A549 (cell line): ENCODE results near the gene SHROOM2.

ENCODE experiments used
- CBX8 ChIP-seq: fragments of 200-600 bp; sonication (generic); IDR thresholded peaks from 2 replicates; pipeline ENCODE4 v1.6.1; 2016
- CTCF ChIP-seq: fragments of >200 bp; sonication (Bioruptor Twin); formaldehyde crosslinking; IDR thresholded peaks from 3 replicates; pipeline ENCODE4 v1.5.1; 2016
- NPAS2 ChIP-seq: fragments of 250-450 bp; sonication (Bioruptor Pico); IDR thresholded peaks from 2 replicates; pipeline ENCODE4 v1.8.0; 2022; ENCODE audit warnings: mild to moderate bottlenecking, moderate library complexity, borderline replicate concordance
- POLR2A ChIP-seq: IDR thresholded peaks from 2 replicates; pipeline ENCODE4 v1.6.1; 2012; ENCODE audit warnings: mild to moderate bottlenecking, low read length
- RAD21 ChIP-seq, 2 experiments: fragments of >200 bp in 1 of 2; sonication (Bioruptor Twin) in 1 of 2; formaldehyde crosslinking in 1 of 2; IDR thresholded peaks in 1 of 2; conservative IDR thresholded peaks in 1 of 2; 2 replicates in 1 of 2; 3 replicates in 1 of 2; pipeline ENCODE4 v1.6.1; 2012 to 2018; ENCODE audit warnings: inconsistent platforms in 1 of 2
- ZFP36 ChIP-seq: fragments of 450-650 bp; IDR thresholded peaks from 2 replicates; pipeline ENCODE4 v1.6.1; 2014; ENCODE audit warnings: borderline replicate concordance; ENCODE audit not compliant: partially characterized antibody
- ZSCAN20 ChIP-seq: fragments of 250-450 bp; sonication (Bioruptor Pico); IDR thresholded peaks from 2 replicates; pipeline ENCODE4 v1.8.0; 2022; ENCODE audit warnings: mild to moderate bottlenecking, moderate library complexity

- no peak for TF ChIP-seq POLR2A
- no peak for TF ChIP-seq ZSCAN20 (CRISPR knock-in tag)
- no peak for TF ChIP-seq NPAS2 (CRISPR knock-in tag)
- no peak for TF ChIP-seq RAD21 (conservative IDR thresholded peaks at IDR 0.05 in 1 of 2, IDR thresholded peaks at IDR 0.05 in 1 of 2)
- TF ChIP-seq ZFP36 = no peak
- no peak for TF ChIP-seq CTCF
- no peak for TF ChIP-seq CBX8
Observed at GRCh38 chrX:9943420-9943819, 157.2 kb downstream of the SHROOM2 start.
